ENCODE measurements around the gene LORICRIN.

DNA sequence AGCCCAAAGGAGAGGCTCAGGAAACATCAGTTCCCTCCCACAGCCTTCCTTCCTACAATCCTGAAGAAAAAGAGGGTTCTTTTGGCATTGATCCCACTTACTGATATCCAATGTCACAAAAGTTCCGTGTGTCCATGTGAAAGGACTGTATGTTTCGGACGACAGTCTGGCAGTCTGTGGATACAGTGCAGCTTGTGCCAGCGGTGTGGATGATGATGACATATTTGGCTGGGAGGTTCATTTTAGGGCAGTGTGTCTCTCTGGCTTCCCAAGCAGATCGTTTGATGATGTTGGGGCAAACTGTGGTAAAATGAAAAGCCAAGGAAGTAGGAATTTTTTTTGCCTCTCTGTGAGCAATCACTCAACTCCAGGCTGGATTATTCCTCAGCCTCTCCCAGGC lies 42.8 kb downstream of the LORICRIN start:
- TF ChIP-seq POLR2AphosphoS5 (IDR thresholded peaks at IDR 0.05; ENCODE audit: low read depth, low read length) (no peak), POLR2A (IDR thresholded peaks at IDR 0.05; ENCODE audit: low read depth, low read length) (no peak)
